Measurements from ENCODE around the gene KLHL17.
A peak's percentile ranks its signal among the peaks of the same experiment; 100 is the strongest.

KLHL17 gene

DNA sequence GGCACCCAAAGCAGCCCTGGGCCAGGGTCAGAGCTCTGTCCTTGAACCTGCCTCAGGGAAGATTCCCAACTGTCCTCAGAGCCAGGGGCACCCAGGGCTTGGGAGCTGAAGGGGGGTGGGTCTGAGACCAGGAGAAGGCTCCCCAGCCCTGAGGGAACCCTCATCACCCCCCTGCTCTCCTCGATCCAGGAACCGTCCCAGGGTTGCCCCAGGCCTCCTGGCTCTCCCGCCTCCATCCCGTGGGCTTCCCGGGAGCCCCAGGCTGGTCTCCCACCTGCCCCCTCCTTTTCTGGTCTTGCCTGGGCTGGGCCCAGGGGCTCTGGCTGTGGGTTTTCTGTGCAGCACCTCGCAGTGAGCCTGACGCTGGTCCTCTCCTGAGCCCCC, 43.3 kb upstream of the KLHL17 start:
- DNase-seq (ENCODE audit: low read depth in 1 of 2, low spot score in 1 of 2), result no peak
- TF ChIP-seq JUND (IDR thresholded peaks at IDR 0.05; ENCODE audit: low read depth), result no peak
- in situ Hi-C loops (cut with HindIII; ENCODE audit: low pct_unique_long_range_greater_than_20kb, low sequenced_read_pairs), result no loop called here

- no peak for DNase-seq (ENCODE audit: low read depth in 1 of 2, low spot score in 1 of 2)
- in situ Hi-C loops (cut with HindIII; ENCODE audit: low pct_unique_long_range_greater_than_20kb, low sequenced_read_pairs), result no loop called here
- no peak for TF ChIP-seq JUND (IDR thresholded peaks at IDR 0.05; ENCODE audit: low read depth)
Measured at GRCh38 chr1:917466-918091, 42.8 kb upstream of the KLHL17 start.

DNA sequence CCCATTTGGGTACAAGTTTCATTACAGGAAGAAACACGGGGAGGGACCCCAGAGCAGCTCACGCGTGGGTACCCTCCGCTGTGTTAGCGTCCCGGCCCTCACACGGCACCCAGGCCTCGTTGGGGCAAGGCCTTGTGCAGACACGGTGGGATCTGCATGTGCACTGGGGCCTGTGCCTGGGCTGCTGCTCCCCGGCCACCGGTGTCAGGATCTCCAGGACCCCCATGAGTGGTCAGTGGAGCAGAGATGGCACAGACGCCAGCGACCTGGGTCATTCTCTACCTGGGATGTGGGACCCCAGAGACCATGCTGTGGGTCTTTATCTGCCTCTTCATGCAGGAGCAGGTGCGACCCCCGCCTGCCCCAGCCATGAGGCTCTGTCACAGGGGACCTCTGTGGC, 42.0 kb upstream of the KLHL17 start:
- in situ Hi-C loops (cut with HindIII; ENCODE audit: low pct_unique_long_range_greater_than_20kb, low sequenced_read_pairs), result no loop called here

DNA sequence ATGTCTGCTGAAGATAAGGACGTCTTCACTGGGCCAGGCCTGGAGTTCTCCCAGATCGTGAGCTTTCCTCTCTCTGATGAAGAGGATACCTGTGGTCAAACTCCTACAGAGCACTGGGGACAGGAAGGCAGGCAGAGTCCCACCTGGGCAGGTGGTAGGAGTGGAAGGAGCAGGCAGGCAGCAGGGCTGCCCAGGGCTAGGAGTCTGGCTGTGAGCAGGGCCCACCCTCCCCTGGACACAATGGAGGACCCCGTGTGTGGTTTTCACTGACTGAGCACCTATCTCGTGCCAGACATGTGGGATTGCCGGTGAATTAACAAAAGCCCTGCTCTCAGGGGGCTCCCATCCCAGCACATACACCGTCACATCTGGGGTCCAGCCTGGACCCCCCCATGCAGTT, 41.5 kb upstream of the KLHL17 start:
- in situ Hi-C loops (cut with HindIII; ENCODE audit: low pct_unique_long_range_greater_than_20kb, low sequenced_read_pairs), result no loop called here
- no peak for TF ChIP-seq JUND (IDR thresholded peaks at IDR 0.05; ENCODE audit: low read depth)
- DNase-seq (ENCODE audit: low read depth in 1 of 2, low spot score in 1 of 2), result no peak

More for the DNA sequence above, 42.0 kb upstream of the KLHL17 start:
- no peak for TF ChIP-seq JUND (IDR thresholded peaks at IDR 0.05; ENCODE audit: low read depth)
- DNase-seq (ENCODE audit: low read depth in 1 of 2, low spot score in 1 of 2), result no peak

DNA sequence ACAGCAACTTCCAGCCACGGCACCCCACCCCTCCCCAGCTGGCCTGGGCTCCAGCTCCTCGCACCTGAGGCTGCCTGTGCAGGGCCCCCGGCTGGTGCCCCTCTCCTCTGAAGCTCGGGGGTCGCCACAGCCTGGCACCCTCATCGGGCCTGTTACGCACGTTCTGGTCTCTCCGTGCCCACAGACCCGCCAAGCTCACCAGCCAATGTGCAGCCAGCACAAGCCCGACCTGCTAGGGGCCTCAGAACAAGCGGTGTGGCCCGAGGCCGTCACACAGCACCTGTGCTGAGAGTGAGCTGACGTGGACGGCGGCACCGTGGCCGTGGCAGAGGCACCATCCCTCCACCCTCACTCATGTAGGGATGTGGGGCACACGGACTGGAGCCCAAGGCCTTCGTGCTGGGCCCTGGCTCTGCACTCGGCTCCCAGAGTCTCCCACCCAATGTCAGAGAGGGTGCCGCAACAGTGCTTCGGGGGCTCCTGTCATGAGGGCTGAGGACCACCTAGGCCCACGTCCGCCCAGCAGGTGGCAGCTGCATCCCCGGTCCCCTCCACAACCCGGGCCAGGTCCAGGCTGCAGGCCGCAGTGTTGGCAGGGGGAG, 41.0 kb upstream of the KLHL17 start:
- TF ChIP-seq JUND (IDR thresholded peaks at IDR 0.05; ENCODE audit: low read depth), result no peak
- in situ Hi-C loops (cut with HindIII; ENCODE audit: low pct_unique_long_range_greater_than_20kb, low sequenced_read_pairs), result no loop called here
- no peak for DNase-seq (ENCODE audit: low read depth in 1 of 2, low spot score in 1 of 2)

DNA sequence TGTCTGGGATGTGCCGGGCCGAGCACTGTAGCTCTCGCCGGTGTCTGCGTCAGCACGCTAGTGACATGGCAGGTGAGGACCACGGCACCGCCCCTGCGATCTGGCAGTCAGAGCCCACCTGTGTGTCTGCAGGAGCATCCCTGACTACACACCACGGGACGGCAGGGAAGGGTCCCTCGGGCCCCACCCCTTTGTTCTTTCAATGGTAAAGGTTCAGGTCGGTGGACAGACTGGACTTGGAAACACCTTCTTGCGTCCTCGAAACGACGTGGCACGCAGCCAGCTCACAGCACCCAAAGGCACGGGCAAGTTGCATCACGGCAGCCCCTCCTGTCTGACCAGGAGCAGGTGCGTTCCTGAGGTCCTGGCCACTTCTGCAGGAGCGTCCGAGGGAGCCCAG, 40.4 kb upstream of the KLHL17 start:
- peak in 1 of 2 experiments; percentile 57 for DNase-seq (ENCODE audit: low read depth in 1 of 2, low spot score in 1 of 2)
- TF ChIP-seq JUND (IDR thresholded peaks at IDR 0.05; ENCODE audit: low read depth), result no peak
- in situ Hi-C loops (cut with HindIII; ENCODE audit: low pct_unique_long_range_greater_than_20kb, low sequenced_read_pairs), result no loop called here

DNA sequence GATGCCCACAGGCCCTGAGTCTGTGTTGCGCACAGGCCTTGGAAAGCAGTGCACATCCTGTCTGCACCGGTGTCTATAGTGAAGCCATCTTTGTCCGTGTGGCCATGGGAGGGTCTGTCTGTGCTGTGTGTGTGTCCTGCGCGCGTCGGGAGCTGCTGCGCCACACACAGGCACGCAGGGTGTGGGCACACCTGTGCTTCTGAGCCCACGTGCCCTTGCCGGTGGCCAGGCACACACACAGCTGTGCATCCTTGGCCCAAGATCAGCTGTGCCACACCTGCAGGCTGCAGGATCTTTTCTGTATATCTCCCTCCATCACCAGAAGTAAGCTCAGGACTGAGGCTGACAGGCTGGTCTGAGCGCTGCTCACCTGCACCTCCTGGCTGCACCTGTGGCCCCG, 39.9 kb upstream of the KLHL17 start:
- in situ Hi-C loops (cut with HindIII; ENCODE audit: low pct_unique_long_range_greater_than_20kb, low sequenced_read_pairs), result no loop called here
- no peak for TF ChIP-seq JUND (IDR thresholded peaks at IDR 0.05; ENCODE audit: low read depth)
- DNase-seq (ENCODE audit: low read depth in 1 of 2, low spot score in 1 of 2), result no peak

- in situ Hi-C loops (cut with HindIII; ENCODE audit: low pct_unique_long_range_greater_than_20kb, low sequenced_read_pairs), result no loop called here
- TF ChIP-seq JUND (IDR thresholded peaks at IDR 0.05; ENCODE audit: low read depth), result no peak
- peak; percentile 63 to 74 for DNase-seq (ENCODE audit: low read depth in 1 of 2, low spot score in 1 of 2)
Measured at GRCh38 chr1:921011-921837, 39.2 kb upstream of the KLHL17 start.

DNA sequence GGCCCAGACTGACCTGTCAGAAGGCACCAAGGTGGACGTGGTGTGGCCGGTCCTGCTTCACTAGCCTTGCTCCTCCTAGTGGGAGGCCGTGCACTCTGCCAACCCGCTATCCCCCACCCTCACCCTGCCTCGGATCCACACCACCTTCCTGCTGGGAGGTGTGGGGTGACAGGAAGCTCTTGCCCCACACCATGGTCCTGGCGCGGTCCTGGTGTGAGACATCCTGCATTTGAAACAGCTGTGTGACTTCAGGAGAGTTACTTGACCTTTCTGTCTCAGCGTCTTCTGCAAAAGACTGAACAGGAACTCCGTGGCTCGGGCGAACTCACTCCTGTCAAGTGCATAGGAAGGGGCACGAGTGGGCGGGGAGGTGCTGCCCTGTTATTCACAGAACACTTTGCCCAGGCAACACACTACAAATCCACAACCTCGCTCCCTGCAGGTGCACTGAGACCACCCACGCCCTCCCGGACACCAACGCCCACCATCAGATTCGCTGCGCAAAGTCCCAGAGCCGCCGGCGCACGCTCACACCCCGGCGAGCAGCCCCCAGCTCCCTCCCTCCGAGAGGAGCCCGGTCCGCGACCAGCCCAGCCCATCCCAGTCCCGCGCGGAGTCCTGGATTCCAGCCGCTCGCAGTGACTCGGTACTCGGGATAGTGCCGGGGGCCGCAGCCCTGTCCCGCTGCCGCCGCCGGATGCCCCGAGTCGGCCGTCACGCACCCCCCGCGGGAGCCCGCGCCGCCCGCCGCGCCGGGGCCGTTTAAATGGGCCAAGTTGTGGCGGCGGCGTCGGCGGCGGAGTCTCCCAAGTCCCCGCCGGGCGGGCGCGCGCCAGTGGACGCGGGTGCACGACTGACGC, 37.0 kb upstream of the KLHL17 start, which contains the start of gene SAMD11:
Gene SAMD11, plus strand, starts transcription at position 793 of the 860 bp plus-strand sequence. CDS start 509 bp downstream, outside the sequence.
- peak in 1 of 2 experiments; percentile 91 for DNase-seq (ENCODE audit: low read depth in 1 of 2, low spot score in 1 of 2)
- no peak for TF ChIP-seq JUND (IDR thresholded peaks at IDR 0.05; ENCODE audit: low read depth)
- in situ Hi-C loops (cut with HindIII; ENCODE audit: low pct_unique_long_range_greater_than_20kb, low sequenced_read_pairs), result no loop called here

GRCh38 chr1:923991-924655, 36.3 kb upstream of the KLHL17 start:
- no peak for DNase-seq (ENCODE audit: low read depth in 1 of 2, low spot score in 1 of 2)
- TF ChIP-seq JUND (IDR thresholded peaks at IDR 0.05; ENCODE audit: low read depth), result no peak
- in situ Hi-C loops (cut with HindIII; ENCODE audit: low pct_unique_long_range_greater_than_20kb, low sequenced_read_pairs), result no loop called here

DNA sequence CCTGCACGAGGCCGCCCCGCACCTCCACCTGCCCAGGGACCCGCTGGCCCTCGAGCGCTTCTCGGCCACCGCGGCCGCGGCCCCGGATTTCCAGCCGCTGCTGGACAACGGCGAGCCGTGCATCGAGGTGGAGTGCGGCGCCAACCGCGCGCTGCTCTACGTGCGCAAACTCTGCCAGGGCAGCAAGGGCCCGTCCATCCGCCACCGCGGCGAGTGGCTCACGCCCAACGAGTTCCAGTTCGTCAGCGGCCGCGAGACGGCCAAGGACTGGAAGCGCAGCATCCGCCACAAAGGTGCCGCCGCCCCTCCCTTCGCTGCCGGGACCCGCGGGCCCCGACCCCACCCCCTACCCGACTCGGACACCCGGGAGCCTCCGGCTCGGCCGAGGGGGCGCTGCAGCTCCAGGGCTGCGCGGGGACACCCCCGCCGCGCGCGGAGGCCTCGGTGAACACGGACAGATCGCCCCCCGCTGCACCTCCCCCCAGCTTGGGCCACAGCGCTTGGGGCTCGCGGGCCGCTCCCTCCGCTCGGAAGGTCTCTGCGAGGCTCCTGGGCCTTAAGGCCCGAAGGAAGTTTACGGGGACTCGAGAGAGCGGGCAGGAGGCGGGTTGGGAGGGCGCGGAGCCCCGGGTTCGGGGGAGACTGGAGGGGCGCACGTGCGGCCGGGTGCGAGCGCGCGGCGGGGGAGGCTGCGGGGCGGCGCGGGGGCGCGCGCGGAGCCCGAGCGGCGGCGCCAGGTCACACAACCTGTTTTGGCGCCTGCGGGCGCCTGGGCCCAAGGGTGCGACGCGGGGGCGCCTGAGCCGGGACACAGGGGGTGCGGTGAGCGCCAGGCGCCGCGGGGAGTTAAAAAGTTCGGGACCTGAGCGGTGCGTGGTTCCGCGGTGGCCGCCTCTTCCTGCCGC, 35.5 kb upstream of the KLHL17 start:
- peak in 1 of 2 experiments; percentile 66 for DNase-seq (ENCODE audit: low read depth in 1 of 2, low spot score in 1 of 2)
- in situ Hi-C loops (cut with HindIII; ENCODE audit: low pct_unique_long_range_greater_than_20kb, low sequenced_read_pairs), result no loop called here
- no peak for TF ChIP-seq JUND (IDR thresholded peaks at IDR 0.05; ENCODE audit: low read depth)

All from T47D (cell line).